ENCODE results near the gene LRRC37A2.
"Not testable (repeated sequence)": the region's sequence is repeated elsewhere in the genome, so short reads cannot be mapped to it uniquely, and the experiment has no call there.

GRCh38 chr17:46560048-46560447, 47.8 kb downstream of the LRRC37A2 start:
- TF ChIP-seq ZNF70 (CRISPR knock-in tag; IDR thresholded peaks at IDR 0.05); ARNTL (CRISPR knock-in tag; IDR thresholded peaks at IDR 0.05; ENCODE audit: borderline replicate concordance, low read depth): not testable (repeated sequence)

Measured in SK-N-SH treated with all-trans-retinoic acid at 6 μM for 48 hours (cell line).